Raji (cell line): ENCODE data around the gene MTMR2.

Source experiments
- POLR2A ChIP-seq: IDR thresholded peaks from 2 replicates; pipeline ENCODE4 v1.6.1; 2011; ENCODE audit warnings: low read depth, low read length, control low read depth; ENCODE audit not compliant: insufficient read depth

Gene MTMR2

DNA sequence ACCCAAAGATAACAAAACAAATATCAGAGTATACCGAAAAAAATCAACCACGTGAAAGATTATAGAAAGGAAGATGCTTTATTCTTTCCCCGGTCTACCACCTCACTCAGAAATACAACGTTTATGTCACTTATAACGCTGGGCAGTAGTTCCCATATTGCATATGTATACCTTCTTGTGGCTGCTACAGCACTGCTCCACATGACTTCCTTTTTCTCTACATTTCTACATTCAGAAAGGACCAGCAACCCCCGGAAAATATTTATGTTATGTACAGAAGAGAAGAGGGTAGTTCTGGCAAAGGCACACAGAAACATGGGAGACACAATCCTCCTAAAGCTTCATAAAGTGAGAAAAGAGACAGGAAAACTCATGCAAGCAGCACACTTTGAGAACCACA, 56.8 kb downstream of the MTMR2 start:
- no peak for TF ChIP-seq POLR2A

DNA sequence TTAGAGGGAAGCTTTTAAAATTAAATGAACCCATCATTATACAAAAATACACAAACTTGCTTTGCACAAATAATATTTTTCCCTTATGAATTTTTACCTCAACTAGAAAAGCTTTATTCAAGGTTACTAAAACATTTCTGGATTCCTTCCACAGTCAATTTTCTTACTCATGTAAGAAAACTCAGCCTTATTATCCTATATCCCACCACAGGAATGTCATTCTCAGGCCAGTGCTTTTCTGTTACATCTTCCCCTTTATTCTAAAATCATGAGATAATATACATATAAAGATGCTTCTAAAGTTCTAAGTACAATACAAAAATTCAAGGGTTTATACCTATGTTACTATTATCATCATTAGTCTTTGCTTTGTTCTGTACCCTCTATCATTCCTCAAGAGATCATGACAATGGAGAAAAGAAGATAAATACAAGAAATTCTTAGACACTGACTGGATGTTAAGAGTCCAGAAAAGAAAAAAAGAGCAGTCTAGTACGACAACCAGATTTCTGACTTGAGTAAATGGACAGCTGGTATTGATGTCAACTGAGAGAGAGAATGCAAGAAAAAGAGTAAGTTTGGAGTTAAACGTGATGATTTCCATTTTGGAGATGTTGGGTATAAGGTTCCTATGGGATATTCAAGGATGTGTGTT, 60.3 kb downstream of the MTMR2 start:
- no peak for TF ChIP-seq POLR2A

DNA sequence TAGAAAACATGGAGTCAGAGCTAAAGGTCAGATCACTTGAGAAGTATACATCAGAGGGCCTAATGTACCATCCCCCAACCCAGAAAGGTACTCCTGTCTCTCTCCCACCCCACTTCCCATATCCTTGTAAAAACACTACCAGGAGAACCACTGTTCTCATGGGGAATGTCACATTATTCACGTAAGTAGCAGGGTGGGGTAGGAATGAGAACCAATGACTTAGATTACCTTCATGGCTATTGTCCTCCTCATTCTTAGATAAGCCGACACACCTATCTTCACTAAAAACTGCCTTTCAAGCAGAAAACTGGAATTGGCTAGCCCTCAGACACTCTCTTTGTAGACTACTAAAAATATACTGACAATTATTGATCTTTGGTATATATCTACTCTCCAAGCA, 70.0 kb downstream of the MTMR2 start:
- TF ChIP-seq POLR2A: no peak

DNA sequence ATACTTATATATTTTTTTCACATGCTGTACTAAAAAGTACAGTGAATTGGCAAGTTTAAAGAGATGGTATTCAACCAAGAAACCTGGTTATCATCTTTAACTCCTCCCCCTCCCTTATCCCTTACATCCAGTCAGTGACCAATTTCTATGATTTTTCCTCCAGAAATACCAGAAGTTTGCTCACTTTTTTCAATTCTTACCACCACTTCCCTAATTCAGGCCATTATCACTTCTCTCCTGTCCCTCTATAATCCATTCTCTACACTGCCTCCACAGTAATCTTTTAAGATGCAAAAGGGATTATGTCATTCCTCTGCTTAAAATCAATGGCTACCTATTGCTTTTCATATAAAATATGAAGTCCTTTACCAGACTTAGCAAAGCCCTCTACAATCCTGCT, 70.8 kb downstream of the MTMR2 start:
- no peak for TF ChIP-seq POLR2A

DNA sequence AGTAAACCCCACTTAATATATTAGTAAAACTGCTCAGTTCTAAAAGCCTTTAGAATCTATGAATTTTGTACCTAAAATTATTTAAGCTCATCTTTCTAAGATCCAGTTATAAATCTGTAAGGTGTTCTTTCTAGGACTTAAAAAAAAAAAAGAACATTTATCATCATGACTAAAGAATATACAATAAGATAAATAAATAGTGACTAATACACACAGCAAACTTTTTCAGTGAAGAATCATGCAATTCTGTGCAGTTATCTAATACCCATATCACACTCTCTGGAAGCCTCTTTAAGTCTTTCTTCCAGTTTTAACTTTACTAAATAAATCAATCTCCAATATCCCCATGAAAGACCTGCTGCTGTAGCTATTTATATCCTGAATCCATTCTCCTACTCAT, 73.8 kb downstream of the MTMR2 start:
- TF ChIP-seq POLR2A: no peak

DNA sequence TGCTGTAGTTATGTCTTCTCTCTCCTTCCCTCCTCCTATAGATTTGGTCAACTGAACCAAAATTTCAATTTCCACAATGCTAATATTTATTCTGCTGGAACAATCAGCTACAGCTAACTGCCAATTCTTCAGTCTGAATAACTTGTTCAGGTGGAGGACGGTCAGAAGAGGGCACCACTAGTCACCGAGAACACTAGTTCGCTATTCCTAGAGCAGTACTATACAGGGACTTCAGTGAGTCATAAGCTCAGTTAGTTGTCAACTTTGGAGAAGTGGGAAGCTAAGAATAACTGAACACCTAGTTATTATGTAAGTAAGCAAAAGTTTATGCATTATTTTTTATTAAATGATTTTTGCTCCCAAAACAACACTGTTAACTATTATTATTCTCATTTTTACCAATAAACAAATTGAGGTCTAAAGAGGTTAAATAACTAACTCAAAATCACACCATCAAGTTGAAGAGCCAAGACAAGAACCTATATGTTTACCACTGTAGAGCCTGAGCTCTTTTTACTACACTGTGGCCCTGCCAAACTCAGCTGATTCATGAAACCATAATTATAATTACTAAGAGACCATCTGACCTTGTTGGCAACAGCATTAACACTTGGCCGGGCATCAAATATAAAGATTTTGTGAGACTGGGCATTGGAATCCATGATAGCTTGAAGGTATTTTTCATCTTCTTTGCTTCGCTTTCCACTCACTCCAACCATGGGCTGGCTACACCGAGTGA, 74.7 kb downstream of the MTMR2 start:
- no peak for TF ChIP-seq POLR2A

DNA sequence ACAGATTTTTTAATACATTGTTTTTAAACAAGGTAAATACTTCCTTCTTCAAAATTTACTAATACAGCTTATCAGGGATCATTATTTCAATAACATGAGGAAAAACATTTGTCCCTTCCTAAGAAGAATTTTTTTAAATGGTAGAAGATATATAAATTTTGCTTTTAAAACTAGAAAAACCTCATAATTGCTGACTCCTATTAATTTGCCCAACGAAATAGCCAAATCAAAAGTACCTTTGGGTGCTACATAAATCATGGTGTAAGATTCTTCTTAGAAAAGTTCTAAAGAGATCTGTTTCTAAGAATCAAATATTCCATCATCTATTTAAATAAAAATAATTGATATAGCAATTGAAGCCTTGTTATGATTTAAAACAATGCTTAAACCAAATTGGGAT, 78.7 kb downstream of the MTMR2 start:
- no peak for TF ChIP-seq POLR2A

DNA sequence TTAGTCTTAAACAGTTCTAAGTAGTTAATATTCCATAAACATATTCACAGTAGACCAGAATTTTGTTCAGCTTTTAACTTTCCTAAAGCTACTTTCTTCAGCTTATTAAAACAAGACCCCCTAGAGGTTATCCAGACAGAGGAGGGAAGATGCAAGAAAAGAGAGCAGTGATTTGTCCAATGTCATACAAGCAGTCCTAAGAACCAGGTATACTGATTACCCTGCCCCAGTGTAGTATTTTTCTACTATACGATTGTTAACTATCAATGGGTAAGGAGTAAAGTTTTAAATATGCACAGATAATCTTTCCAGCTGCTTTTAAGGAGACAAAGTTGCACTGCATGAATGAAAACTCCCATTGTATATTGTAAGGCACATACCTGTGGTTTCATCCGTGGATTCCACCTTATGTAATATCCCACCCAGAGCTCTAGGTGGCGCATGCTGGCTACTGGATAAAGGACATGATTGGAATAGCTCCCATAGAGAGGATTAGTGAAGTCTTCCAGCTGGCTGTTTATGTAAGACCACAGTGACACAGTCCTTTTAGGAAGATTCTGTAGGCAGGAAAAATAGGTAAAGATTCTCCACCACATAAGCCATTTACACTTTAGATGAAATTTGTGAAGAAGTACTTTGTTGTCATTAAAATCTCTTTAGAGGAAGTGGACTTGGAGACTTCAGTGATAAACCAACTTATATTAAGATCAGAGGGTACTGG, 88.0 kb downstream of the MTMR2 start:
- TF ChIP-seq POLR2A: no peak

DNA sequence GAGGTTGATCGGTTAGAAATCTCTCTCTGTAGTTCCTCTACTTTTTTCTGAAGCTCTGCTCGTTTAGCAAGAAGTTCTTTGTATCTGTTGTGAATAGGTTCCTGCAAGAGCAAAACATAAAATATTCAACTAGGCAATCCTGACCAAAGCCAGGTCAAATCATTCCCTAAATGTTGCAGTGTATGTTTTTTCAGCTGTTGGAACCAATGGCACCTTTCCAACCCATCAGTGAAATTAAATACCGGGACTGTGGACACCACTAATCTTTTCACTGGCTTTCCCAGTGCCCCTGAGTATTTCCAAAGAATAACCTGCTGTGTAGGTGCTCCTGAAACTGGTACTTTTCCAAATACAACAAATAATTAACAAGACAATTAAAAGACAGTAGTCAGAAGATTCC, 88.6 kb downstream of the MTMR2 start:
- no peak for TF ChIP-seq POLR2A

DNA sequence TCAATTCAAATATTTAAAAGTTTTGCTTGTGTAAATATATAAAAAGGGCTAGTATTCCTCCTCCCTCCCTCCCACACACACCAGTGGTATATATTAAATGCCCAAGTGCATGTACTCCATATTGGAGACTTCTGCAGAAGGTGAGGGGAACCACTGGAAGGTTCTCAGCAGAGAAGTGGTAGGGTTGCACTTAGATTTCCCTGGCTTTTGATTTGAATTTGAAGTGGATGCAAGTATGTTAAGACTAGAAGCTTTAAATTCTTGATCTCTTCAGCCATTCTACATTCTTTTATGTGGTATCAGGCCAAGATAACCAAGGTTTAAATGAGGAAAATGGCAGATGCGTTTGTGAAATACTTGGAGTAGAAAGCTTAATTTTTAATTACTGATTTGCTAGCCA, 90.5 kb downstream of the MTMR2 start:
- no peak for TF ChIP-seq POLR2A

DNA sequence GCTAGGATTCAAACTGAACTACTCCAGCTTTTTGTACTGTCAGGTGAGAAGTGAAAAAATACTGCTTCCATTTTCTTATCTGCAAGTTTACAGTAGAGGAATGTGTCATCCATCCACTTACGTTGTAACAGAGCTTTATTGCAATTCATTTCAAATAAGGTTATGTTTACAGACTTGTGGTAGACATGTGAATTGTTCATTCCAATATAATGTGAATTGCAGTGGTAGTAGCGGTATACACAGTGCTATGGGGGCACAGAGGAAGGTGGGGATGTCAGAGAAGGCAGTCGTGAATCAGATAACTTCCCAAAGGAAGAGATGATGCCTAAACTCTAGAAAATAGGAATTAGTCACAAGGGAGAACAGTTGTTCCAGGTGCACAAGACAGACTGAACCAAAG, 91.1 kb downstream of the MTMR2 start:
- TF ChIP-seq POLR2A: no peak

DNA sequence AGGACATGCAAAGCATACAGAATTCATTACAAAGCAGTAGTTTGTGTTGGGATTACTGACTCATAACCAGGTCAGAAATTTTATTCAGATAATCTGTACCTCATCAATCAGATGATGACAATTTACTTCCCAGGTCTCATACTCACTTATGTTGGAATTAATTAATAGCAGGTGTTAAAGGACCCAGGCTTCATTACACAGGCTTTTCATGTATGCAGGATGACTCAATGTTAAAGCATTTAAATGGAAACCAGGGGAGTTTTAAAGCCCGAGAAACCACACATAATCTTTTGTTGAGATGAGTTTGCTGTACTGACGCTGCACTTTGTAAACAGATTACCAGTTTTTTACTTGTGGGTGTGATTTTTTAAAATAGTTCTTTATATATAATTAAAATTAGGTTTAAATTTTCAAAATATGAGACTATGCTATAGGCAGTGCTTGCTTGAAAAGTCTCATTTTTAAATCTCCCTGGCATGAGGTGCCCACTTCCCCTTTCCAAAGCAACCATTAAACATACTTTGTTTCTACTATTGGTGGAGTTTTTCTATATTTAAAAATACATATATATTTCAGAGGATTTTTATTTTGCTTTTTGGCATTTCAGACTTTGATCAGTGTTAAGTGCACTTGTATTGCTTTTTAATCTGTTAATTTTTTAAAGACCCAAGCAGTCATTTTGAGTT, 92.6 kb downstream of the MTMR2 start:
- TF ChIP-seq POLR2A: no peak

DNA sequence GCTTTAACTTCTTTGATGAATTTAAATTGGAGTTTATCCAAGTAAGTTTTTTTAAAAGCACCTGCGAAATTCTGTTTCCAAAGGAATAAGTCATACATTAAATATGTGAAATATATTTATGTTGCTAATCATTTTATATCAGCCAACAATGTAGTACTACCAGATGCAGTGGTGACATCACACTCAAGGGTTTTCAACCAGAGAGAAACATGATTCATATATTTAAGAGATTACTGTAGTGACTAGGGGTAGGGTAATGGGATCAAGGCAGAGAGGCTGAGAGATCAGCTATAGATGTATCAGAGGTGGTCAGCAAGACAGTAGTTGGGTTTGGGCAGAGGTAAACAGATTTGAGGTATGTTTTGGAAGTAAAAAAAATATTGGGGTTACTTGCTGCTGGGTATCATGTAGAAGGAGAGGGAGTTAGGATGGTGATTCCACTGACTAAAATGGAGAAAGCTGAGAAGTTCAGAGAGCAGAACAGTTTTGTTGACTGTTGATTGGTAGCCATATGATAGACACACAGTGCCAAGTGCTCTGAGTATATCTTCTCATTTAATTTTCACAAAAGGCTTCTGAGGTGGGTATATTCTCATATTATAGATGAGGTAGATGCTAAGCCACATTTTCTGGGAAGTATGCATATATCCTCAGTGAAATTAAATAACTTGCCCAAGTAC, 94.2 kb downstream of the MTMR2 start:
- no peak for TF ChIP-seq POLR2A

DNA sequence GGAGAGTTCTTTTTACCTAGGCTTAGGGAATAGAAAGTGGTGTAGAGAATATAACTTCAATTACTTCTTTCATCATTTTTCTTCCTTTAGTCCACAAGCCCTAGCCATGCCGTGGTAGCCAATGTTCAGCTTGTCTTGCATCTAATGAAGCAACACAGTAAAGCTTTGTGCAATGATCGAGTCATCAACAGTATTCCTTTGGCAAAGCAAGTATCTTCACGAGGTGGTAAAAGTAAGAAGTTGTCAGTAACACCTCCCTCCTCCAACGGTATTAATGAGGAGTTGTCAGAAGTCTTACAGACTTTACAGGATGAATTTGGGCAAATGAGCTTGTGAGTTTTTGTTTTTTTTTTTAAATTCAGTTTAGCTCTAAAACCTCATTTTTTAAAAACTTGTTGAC, 96.2 kb downstream of the MTMR2 start:
- TF ChIP-seq POLR2A: no peak

DNA sequence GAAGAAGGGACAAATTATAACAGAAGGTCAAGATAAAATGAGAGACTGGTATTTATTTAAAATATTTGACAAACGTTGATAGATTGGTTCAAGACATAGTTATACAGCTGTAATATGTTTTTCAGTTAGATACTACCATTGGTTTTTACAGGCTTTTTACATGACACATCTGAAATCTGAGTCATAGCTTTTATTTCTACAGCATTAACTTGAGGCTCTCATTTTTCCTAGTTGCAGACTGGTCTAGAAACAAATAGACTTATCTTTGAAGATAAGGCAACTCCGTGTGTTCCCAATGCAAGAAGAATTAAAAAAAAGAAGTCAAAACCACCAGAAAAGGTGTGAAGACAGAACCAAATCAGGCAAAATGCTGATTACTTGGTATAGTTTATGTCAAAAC, 102.3 kb downstream of the MTMR2 start:
- no peak for TF ChIP-seq POLR2A
